Left forelimb (tissue), 1 donor: ENCODE measurements around the gene RARG.

Experiments used
- DNase-seq: peaks from one replicate; pipeline ENCODE4 v3.0.0-alpha.2; 2018; ENCODE audit warnings: low spot score

The RARG gene

DNA sequence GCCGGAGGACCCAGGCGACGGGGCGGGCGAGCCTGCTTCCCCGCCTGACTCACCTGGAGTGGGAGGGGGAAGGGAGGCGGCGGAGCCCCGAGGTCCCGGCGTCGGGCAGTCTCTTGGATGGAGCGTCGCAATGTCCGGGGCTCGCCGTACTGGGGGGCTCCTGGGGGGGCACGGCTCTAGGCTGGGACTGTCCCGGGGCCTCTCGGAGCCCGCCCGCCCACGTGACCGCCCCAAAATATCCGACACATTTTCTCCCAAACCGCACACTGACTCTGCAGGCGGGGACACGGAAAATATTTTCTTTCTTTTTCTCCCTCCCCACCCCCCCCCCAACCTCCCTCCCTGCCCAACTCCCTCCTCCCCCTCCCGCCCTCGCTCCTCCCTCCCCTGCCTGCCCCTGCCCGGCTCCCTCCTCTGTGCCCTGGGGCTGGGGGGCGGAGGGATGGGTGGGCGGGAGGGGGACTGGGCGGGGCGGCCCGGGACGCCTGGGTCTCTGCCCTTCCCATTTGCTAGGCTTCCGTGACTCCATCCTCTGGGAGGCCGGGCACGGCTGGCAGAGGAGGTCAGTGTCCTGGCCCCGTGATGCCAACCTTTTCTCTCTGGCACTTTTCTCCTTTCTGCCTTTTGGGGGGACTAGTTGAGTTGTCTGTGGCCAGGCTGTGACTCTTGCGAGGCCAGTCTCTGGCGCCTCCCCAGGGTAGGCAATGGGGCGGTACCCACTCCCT, at the start of gene RARG:
Gene RARG, minus strand, starts transcription at position 289 of the 725 bp plus-strand sequence. CDS start 4,664 bp downstream, outside the sequence.
- peak; percentile 77 for DNase-seq

DNA sequence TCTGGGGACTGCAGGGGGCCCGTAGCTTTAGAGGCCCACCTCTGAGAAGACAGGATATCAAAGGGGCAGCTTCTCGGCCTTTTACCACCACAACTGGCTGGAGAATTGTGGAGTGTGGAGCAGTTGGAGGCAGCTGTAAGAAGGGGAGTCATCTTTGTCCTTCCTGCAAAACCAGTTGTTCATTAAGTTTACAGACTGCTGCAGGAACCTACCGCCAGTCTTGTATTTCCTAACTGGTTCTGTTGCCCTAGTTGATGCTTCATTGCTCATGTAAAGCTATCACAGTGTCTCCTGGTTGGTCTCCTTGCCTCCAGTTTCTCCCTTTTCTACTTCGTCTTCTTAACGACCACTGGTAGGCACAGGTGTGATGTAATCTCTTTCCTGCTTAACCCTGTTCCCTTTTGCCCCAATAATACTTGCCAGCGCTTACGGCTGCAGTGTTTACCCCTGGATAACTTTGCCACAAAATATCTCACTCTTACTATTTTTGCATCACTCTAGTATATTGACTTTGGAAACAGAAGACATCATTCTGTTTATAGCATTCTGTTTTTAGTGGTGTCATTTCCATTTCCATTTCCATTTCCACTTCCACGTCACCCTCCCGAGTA, 48.0 kb upstream of the RARG start:
- DNase-seq, result no peak

DNA sequence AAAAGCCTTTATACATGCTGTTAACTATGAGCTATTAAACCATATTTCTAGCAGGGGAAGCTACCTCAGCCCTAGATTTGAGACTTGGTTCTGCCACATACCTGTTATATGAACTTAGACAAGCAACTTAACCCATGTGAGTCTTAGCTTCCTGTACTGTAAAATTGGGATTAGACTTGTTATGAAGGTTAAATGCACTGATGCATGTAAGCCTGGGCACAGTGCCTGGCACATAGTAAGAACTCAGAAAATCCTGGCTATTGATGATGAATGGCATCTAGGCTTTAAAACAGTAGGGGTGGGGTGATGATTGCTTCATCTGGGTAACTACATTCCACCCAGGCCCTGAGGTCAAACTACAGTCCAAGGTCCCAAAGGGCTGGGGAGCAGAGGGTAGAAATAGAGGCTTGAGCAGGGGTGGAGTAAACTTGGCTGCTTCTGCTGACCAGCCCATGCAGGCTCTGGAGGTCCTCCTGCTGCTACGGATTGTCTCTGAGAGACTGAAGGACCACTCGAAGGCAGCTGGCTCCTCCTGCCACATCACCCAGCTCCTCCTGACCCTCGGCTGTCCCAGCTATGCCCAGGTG, 47.4 kb upstream of the RARG start:
- no peak for DNase-seq

DNA sequence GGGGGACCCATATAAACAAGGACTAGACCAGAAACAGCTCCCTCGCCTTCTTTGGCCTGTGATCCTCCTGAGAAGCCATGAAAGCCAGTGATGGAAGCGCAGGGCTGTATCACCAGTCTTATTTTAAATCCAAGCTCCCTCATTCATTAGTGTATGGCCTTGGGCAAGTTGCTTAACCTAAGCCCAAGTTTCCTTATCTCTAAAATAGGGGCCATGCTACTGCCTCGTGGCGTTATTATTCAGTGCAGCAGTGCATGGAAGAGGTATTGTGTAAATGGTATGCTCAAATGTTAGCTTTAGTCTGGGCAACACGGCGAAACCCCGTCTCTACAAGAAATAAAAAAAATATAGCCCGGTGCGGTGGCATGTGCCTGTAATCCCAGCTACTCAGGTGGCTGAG, 46.0 kb upstream of the RARG start:
- no peak for DNase-seq

DNA sequence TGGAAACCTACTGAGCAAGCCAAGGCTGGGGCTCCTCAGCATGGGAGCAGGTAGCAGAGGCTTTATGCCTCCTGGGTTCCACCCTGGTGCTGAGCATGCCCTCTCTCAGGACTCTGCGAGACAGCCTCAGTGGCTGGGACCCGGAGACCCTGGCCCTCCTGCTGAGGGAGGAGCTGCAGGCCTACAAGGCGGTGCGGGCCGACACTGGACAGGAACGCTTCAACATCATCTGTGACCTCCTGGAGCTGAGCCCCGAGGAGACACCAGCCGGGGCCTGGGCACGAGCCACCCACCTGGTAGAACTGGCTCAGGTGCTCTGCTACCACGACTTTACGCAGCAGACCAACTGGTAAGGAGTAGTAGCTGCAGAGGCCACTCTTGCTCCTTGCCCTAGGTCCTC, 44.5 kb upstream of the RARG start:
- no peak for DNase-seq

DNA sequence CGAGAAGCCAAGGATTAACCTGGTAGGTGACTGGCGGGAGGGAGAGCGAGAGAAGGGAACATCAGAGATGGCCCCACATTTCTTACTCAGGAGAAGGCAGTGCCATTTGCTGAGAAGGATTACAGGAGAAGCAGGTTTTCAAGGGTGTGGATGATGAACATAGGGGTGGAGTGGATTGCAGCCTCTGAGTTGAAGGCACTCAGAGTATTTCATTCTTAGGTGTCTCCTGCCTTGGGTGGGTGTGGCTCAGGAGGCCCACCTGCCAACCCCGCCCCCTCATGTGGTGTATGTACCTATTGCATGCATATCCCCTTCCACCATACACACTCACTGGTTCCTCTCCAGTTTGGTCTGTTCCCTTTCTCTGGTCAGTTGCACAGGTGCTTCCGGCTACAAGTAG, 42.4 kb upstream of the RARG start:
- no peak for DNase-seq

DNA sequence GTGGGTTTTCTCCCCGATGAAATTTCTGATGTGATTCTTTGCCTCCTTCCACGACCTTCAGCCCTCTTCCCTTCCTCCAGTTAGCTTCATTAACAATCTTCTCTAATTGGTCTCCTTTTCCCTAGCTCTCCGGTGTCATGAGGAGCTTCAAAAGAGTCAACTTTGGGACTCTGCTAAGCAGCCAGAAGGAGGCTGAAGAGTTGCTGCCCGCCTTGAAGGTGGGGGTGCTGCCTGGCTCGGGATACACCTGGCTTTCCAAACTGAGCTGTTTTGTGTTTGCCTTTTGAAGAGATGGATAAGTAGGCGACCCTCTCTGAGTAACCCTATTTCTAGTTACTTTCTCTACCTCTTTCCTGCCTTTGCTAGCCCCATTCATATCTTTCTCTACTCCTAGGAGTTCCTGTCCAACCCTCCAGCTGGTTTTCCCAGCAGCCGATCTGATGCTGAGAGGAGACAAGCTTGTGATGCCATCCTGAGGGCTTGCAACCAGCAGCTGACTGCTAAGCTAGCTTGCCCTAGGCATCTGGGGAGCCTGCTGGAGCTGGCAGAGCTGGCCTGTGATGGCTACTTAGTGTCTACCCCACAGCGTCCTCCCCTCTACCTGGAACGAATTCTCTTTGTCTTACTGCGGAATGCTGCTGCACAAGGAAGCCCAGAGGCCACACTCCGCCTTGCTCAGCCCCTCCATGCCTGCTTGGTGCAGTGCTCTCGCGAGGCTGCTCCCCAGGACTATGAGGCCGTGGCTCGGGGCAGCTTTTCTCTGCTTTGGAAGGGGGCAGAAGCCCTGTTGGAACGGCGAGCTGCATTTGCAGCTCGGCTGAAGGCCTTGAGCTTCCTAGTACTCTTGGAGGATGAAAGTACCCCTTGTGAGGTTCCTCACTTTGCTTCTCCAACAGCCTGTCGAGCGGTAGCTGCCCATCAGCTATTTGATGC, 36.9 kb upstream of the RARG start:
- DNase-seq, result no peak

DNA sequence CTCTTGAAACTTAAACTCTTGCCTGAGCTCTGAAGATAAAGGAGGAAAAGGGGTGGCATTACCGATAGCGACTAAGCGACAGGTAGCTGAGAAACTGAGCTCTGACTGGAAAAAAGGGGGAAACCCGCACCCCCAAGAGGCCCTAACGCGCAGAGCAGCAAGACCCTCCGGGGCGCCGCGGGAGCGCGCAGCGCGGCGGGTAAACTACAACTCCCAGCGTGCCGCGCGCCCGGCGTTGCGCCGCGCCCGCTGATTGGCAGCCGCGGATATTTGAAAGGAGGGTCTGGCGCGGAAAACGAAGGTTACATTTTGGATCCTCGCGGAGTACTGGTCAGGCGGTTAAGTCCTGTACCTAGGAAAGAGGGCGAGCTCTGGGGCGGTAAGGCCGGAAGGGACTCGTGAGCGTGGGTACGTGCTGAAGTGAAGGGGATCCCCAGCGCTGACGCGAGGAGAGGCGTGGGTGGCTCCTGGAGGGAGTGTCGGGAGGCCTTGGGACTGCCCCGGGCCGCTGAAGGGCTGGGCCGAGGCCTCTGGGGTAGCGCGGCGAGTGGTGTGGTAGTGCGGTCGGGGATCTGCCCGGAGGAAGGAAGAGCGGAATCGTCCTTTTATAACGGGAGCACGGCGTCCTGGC, 36.1 kb upstream of the RARG start, which contains the start of gene ESPL1:
Gene ESPL1, plus strand, starts transcription at position 301 of the 631 bp plus-strand sequence. CDS start 468 bp downstream, outside the sequence.
- peak; percentile 89 for DNase-seq

DNA sequence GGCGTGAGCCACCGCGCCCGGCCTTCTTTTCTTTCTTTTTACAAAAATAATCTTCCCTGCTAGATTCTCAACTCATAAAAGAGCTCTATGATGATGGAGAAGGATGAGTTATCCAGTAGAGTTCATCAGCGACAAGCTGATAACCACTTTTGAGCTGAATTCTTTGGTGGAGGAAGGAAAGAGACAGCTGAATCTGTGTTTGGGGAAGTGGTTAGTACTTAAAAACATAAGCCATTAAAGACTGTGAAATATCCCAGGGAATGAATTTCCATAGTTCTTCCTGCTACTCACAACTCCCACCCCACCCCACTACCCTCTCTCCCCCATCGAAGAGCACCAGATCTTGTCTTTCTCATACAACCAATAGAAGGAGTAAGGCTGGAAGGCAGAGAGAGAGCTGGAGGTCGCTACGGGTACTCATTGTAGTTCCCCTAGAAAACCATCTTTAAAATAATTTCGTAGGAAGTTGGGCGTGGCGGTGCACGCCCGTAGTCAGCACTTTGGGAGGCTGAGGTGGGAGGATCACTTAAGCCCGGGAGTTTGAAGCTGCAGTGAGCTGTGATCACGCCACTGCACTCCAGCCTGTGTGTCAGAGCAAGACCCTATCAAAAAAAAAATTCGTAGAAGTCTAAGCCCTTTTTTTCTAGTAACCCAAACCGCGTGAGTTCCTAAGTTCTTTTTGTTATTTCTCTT, 35.4 kb upstream of the RARG start:
- DNase-seq, result no peak

DNA sequence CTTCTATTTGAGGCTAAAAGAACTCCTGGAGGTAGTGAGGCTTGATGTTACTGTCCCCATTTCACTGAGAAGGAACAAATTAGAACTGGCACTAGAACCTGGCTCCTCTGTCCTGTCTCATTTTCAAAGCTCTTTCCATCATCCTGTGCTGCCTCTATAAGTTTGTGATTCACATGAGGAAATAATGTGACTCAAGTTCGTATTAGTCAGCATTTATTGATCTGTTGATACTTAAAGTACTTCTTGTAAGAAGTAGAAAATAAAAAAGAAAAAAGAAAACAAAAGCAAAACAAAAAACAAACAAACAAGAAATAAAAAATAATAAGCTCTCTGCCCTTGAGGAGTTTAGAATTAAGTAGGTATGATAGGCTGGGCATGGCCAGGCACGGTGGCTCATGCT, 33.8 kb upstream of the RARG start:
- no peak for DNase-seq

DNA sequence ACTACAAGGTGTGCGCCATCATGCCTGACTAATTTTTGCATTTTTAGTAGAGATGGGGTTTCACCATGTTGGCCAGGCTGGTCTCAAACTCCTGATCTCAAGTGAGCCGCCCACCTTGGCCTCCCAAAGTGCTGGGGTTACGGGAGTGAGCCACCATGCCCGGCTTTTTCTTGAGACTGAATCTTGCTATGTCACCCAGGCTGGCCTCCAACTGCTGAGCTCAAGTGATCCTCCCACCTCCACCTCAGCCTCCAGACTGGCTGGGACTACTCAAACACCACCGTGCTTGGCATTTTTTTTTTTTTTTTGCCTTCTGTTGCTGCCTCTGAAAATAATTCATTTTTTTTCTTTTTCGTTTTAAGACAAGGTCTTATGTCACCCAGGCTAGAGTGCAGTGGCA, 27.9 kb upstream of the RARG start:
- no peak for DNase-seq

DNA sequence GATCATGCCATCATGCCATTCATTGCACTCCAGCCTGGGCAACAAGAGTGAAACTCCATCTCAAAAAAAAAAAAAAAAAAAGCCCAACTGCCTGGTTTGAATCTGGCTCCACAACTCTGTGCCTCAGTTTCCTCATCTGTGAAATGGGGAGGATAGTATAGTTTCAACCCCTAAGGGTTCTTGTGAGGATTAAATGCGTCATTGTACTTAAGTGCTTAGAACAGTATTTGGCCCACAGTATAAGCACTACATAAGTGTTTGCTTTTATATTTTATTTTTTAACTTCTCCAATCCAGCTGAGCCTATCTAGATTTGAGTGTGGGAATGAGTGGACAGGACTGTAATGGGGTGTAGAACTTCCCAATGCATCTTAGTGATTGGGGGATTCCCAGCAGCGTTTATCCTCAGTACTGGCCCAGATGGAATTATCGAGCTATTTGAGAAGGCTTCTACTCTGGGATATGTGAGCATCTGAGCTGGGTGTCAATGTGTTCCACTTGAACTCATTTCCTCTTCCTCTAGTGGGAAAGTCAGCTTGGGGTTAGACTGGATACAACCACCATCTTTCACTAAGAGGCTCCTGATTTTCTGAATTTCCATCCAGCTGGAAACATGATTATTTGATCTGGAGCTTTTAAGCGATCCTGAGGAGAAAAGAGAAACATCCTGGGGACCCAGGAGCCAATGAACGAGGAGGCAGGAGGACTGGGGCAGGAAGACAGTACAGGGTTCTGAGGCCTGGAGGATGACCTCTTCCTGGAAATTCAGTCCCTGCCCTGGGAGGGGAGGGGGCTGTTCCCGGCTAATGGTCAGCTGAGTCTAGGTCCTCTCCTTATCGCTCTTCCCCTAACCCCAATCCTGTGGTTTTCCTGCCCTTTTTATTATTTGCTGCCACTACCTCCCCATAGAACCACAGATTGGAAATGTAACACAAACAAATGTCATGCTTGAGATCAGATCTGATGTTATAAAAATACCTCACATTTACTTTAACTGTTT, 26.8 kb upstream of the RARG start:
- DNase-seq, result no peak

DNA sequence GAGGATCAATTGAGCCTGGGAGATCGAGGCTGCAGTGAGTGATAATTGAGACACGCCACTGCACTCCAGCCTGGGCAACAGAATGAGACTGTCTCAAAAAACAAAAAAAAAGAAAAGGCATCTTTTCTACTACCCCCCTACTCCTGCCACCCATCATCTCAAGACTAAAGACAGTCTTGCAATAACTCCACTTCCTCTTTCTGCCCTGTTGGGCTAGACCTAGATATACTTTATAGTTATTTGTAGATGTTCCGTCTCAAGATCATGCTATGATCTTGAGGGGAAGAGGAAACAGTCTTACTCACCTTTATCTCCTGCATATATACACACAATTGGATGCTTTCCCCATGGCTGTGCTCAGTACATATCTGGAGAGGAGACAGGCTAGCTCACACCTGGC, 24.0 kb upstream of the RARG start:
- no peak for DNase-seq

DNA sequence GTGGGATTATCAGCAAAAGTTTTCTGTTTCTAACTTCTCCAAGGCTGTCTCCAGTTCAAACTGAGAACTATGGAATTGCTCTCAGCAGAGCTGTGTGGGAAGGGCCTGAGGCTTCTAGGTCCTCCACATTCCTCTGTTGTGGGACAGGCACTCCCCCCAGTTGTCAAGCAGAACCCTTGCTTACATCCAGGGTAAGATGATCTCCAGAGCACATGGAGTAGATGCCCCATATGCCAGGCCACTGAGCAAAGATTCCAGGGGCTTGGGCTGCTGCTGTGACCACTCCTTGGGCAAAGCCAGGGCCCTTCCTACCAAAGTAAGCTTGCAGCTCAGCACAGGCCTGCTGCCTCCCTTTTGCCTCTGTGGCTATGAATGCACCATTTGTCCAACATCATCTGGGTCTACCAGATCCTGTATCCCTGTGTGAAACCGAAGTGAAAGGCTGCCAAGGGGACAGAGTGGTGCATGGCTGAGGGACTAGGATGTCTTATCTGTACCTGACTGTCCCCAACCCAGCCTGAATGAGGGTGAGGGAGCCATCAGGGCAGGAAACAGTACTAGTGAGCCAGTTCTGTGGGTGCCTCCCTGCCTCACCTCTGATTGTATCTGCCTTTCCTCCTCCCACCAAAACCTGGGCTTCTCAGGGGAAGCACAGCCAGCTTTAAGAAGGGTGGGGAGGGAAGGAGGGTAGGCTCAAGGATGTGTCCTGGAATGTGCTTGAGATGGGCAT, 23.0 kb upstream of the RARG start:
- no peak for DNase-seq

DNA sequence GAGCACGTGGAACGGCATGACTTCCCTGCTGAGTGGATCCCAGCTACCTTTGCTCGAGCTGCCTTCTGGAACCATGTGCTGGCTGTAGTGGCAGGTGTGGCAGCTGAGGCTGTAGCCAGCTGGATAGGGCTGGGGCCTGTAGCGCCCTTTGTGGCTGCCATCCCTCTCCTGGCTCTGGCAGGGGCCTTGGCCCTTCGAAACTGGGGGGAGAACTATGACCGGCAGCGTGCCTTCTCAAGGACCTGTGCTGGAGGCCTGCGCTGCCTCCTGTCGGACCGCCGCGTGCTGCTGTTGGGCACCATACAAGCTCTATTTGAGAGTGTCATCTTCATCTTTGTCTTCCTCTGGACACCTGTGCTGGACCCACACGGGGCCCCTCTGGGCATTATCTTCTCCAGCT, 21.3 kb upstream of the RARG start:
- DNase-seq, result no peak

DNA sequence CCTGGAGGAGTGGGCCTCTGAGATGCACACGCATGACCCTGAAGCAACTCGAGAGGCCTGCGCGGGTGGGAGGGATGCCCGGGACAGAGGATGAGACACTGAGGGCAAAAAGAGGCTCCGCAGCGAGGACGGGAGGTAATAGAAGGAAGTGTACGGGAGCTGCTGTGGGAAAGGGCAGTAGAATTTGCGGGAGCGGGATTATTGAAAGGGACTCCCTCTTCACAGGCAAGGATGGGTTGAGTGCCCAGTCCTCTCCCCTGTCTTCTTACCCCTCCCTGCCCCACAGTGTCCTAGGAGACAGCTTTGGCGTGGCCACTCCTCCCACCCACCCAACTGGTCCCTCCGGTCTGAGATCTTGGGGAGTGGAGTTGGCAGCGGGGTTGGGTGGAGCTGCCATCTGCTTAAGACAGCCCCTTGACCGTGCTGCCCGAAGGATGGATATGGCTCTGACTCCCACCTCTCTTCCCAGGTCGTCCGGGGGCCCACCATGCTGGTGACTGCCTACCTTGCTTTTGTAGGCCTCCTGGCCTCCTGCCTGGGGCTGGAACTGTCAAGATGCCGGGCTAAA, 20.4 kb upstream of the RARG start:
- DNase-seq, result no peak

DNA sequence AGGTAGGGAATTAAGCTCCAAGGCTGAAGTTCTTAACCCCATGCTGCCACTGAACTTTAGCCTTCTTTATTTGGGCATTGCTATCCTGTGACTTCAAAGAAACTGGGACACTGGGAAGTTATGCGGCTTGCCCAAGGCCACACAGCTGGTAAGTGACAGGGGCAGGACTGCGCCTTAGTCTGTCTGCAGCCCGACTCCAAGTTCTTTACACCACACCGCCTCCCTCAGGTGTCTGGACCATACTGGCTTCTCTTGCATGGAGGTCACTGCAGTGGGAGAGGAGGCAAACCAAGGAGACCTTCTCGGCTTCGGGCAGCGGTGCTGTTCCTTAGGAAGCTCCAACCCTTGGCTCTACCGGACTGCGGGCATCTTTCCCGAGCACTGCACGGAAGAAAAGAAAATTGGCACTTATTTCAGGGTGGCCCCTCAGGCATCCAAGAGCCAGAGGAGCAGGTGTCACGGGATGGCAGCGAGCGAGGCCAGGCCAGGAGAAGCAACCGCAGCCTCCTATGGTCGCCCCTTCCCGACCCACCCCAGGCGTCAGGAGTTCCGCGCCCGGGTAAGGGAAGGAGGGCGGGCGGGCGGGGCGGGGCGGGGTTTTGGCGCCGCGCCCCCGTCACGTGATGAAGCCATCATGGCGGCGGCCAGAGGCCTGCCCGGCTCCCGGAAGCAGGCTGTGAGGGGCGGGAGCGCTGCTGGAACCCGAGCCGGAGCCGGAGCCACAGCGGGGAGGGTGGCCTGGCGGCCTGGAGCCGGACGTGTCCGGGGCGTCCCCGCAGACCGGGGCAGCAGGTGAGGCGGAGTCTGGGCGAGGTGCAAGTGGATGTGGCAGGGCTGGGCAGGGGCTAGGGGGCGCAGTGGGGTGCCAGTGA, 19.7 kb upstream of the RARG start:
- DNase-seq, result peak; percentile 96

DNA sequence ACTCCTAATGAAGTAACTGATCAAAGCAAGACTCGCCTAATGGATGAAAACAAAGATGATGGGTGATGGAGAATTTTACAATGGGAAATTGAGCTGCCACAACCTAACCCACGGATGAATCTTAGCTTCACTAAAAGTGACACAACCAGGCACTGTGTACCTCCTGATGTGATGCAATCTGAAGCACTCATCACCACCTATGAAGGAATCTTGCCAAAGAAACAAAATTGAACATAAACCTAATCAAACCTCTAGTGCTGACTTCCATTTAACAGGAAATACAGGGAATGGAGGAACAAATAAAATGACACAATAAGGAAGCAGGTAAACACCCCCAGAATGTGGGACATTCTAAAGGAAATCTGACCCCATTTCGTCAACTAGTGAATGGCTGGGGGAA, 13.3 kb upstream of the RARG start:
- DNase-seq, result no peak
